Cardiac muscle cell (in vitro differentiated cells and primary cell): ENCODE results near the gene NSMCE1. TPM values are rescaled to one million over a fixed set of nuclear protein-coding genes. Genes with fewer than 3 reads are reported as not detected.
A peak's percentile ranks its signal among the peaks of the same experiment; 100 is the strongest.

Experiments used
- DNase-seq, 2 donors: peaks; one replicate each; pipeline versions ENCODE4 v3.0.0 to v3.0.0-alpha.2; 2010 to 2017; ENCODE audit warnings: low read depth in 1 of 2, low spot score in 1 of 2
- H3K27ac ChIP-seq: fragments of 200-600 bp; sonication (generic); 2 replicates; pipeline ENCODE4 v1.5.1; 2016
- H3K27me3 ChIP-seq: fragments of 200-600 bp; sonication (generic); 2 replicates; pipeline ENCODE4 v1.6.0; 2016; ENCODE audit warnings: control low read depth
- H3K36me3 ChIP-seq: fragments of 200-600 bp; sonication (generic); 2 replicates; pipeline ENCODE4 v1.5.1; 2016; ENCODE audit warnings: control low read depth
- H3K4me1 ChIP-seq: fragments of 200-600 bp; sonication (generic); 2 replicates; pipeline ENCODE4 v1.8.1; 2017; ENCODE audit warnings: low read depth, mild to moderate bottlenecking, mixed run types
- H3K4me3 ChIP-seq: fragments of 200-600 bp; sonication (generic); 2 replicates; pipeline ENCODE4 v1.5.1; 2016; ENCODE audit warnings: mild to moderate bottlenecking
- H3K9me3 ChIP-seq: fragments of 200-600 bp; sonication (generic); 2 replicates; pipeline ENCODE4 v1.5.1; 2017; ENCODE audit warnings: low read depth, mild to moderate bottlenecking, control low read depth
- CTCF ChIP-seq: IDR thresholded peaks from 2 replicates; pipeline ENCODE4 v1.5.1; 2012; ENCODE audit warnings: low read depth, mild to moderate bottlenecking, low read length
- polyA plus RNA-seq: library from polyadenylated mRNA; unstranded; fragments of >200 nt; fragmentation: Nextera tagmentation; extraction: Ambion mirVana; gene quantifications from 2 replicates; pipeline ENCODE4 v1.2.1, GENCODE V29; 2016
- total RNA-seq: library from RNA; depleted of rRNA; stranded (reverse); fragments of >200 nt; gene quantifications from 2 replicates; pipeline ENCODE4 v1.2.3, GENCODE V29; 2016

Gene NSMCE1, protein sequence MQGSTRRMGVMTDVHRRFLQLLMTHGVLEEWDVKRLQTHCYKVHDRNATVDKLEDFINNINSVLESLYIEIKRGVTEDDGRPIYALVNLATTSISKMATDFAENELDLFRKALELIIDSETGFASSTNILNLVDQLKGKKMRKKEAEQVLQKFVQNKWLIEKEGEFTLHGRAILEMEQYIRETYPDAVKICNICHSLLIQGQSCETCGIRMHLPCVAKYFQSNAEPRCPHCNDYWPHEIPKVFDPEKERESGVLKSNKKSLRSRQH
- 14.2 and 28.2 TPM in 2 replicates for total RNA-seq
- polyA plus RNA-seq: 23.4 and 65.8 TPM in 2 replicates

DNA sequence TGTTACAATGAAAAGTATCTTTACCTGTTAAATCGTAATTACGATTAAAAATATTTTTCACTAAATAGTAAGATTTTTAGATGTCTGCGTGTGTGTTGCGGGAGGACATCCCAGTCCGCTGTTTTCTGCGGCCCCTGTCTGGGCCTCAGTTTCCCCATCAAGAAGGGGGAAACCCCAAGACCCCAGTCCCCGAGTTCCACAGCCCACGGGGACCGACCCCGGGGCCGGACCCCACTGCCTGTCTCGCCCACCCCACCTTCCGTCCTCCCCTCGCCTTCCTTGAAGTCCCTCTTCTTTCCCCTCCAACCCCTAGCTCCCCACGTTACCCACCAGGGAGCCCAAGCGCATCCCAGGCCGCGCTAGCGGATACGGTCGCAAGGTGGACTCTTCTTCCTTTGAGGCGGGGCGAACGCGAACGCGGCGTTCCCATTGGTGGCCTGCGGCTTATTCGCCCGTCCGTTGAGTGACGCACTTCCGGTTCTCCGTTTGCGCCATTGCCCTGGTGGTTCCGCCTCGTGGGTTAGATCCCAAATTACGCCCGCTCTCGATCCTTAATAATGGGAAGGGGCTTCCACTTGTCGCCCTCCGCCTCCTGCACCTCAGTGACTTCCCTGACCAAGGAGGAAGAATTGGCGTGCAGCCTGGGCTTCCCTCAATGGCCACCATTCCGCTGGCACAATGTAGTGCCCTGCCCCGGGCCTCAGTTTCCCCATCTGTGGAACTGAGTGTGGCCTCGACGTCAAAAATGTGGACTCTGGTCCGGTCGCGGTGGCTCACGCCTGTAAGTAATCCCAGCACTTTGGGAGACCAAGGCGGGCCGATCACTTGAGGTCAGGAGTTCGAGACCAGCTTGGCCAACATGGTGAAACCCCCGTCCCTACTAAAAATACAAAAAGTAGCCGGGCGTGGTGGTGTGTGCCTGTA is at the start of gene NSMCE1:
TSS of gene NSMCE1 (minus strand) at position 397 of the 924 bp plus-strand sequence. CDS start 11,202 bp downstream, outside the sequence.
- H3K4me1 ChIP-seq: no peaks in the 10 kb centered on the region
- peak within 1 kb of the TSS; percentile 54 for H3K4me3 ChIP-seq
- H3K27ac ChIP-seq: no peak within 1 kb of the TSS
- no peaks in the 10 kb centered on the region for H3K27me3 ChIP-seq
- no peaks in the 10 kb centered on the region for H3K9me3 ChIP-seq
- no peak for TF ChIP-seq CTCF
- H3K36me3 ChIP-seq: no peaks in the 10 kb centered on the region
- peak; percentile 92 to 97 for DNase-seq

GRCh38 chr16:27317738-27318391 is 49.3 kb upstream of the NSMCE1 start:
- H3K36me3 ChIP-seq: no peaks in the 10 kb centered on the region
- no peak for DNase-seq
- H3K27me3 ChIP-seq: no peaks in the 10 kb centered on the region
- H3K4me3 ChIP-seq: no peak overlapping the region
- H3K9me3 ChIP-seq: no peaks in the 10 kb centered on the region
- H3K4me1 ChIP-seq: peaks cover 12% of the 10 kb centered on the region
- no peak for TF ChIP-seq CTCF
- H3K27ac ChIP-seq: no peak overlapping the region

DNA sequence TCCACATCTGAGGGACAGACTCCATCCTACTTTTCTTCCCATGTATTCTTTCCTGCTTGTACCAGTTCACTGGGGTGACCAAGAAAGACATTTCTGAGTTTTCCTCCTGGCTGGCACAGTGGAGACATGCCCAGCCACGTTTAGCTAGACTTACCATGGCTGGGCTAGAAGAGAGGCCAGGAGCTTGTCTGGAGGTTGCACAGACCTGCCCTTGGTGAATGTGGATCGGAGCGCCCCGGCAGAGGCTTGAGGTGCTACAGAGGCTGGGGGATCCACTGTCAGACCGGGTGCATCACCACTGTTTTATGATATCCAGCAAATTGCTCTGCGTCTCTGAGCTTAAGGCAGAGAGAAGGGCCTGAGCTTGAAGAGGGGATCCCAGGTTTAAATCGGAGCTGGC is 48.7 kb upstream of the NSMCE1 start:
- H3K4me3 ChIP-seq: no peak overlapping the region
- no peak for DNase-seq
- peak overlapping the region; percentile 32 for H3K27ac ChIP-seq
- no peaks in the 10 kb centered on the region for H3K36me3 ChIP-seq
- H3K9me3 ChIP-seq: no peaks in the 10 kb centered on the region
- H3K4me1 ChIP-seq: peaks cover 12% of the 10 kb centered on the region
- no peak for TF ChIP-seq CTCF
- H3K27me3 ChIP-seq: no peaks in the 10 kb centered on the region

GRCh38 chr16:27316038-27316680 is 47.6 kb upstream of the NSMCE1 start:
- DNase-seq: no peak
- peaks cover 12% of the 10 kb centered on the region for H3K4me1 ChIP-seq
- H3K27me3 ChIP-seq: no peaks in the 10 kb centered on the region
- no peak for TF ChIP-seq CTCF
- no peaks in the 10 kb centered on the region for H3K36me3 ChIP-seq
- H3K27ac ChIP-seq: peak overlapping the region; percentile 2
- H3K4me3 ChIP-seq: no peak overlapping the region
- no peaks in the 10 kb centered on the region for H3K9me3 ChIP-seq
